Sigmoid colon (tissue), 3 donors: ENCODE measurements around the gene PTX4.

Experiments used
- POLR2A ChIP-seq, 2 donors: fragments of 450-650 bp; IDR thresholded peaks; one replicate each; pipeline ENCODE4 v1.6.1; 2016; ENCODE audit warnings: antibody characterized with exemption in 2 of 2, mild to moderate bottlenecking in 2 of 2, moderate library complexity in 2 of 2
- TF ChIP-seq, protein P1 (sequence below), 4 experiments: fragments of 450-650 bp in 3 of 4; fragments of 200-600 bp in 1 of 4; IDR thresholded peaks; one replicate each; pipeline ENCODE4 v1.5.1; 2016 to 2019; ENCODE audit warnings: antibody characterized with exemption in 4 of 4, mild to moderate bottlenecking in 3 of 4, moderate library complexity in 2 of 4

DNA sequence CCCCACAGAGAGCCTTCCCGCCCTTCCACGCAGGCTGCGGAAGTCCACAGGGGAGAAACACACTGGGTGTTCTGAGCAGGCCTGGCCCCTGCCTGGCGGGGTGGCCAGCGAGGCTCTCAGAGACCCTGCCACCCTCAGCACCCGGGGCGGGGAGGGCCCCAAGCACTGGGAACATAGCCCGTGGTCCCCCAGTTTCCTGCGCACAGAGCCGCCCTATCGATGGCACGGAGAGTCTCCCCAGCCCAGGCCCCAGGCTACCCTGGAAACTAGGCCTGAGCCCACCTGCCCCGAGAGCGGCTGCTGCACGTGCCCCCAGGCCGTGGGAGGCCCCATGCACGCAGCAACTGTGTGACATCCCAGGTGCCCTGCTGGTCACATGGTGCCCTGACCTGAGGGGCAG, 34.2 kb downstream of the PTX4 start:
- TF ChIP-seq, protein P1, sequence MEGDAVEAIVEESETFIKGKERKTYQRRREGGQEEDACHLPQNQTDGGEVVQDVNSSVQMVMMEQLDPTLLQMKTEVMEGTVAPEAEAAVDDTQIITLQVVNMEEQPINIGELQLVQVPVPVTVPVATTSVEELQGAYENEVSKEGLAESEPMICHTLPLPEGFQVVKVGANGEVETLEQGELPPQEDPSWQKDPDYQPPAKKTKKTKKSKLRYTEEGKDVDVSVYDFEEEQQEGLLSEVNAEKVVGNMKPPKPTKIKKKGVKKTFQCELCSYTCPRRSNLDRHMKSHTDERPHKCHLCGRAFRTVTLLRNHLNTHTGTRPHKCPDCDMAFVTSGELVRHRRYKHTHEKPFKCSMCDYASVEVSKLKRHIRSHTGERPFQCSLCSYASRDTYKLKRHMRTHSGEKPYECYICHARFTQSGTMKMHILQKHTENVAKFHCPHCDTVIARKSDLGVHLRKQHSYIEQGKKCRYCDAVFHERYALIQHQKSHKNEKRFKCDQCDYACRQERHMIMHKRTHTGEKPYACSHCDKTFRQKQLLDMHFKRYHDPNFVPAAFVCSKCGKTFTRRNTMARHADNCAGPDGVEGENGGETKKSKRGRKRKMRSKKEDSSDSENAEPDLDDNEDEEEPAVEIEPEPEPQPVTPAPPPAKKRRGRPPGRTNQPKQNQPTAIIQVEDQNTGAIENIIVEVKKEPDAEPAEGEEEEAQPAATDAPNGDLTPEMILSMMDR (IDR thresholded peaks at IDR 0.05), result no peak
- no peak for TF ChIP-seq POLR2A (IDR thresholded peaks at IDR 0.05)
